Lung (tissue), 12 donors: ENCODE results near the gene CSTPP1. TPM values are rescaled to one million over a fixed set of nuclear protein-coding genes. Genes with fewer than 3 reads are reported as not detected.
A peak's percentile ranks its signal among the peaks of the same experiment; 100 is the strongest.

Source experiments
- ATAC-seq: fragments of 200-7000 bp; cut with Tn5 transposase; one replicate; pipeline ENCODE4 v1.9.1; 2020; ENCODE audit warnings: moderate number of reproducible peaks; ENCODE audit not compliant: insufficient read depth, low FRiP score
- DNase-seq, 3 donors: peaks; one replicate each; pipeline ENCODE4 v3.0.0-alpha.2; 2013 to 2017
- H3K27ac ChIP-seq, 2 donors: one replicate each; pipeline ENCODE4 v1.5.1; 2013; ENCODE audit warnings: mild to moderate bottlenecking in 2 of 2, moderate library complexity in 2 of 2, control low read depth in 1 of 2, inconsistent platforms in 1 of 2, low read depth in 1 of 2, low read length in 1 of 2
- H3K27me3 ChIP-seq, 3 donors: one replicate each; pipeline ENCODE4 v1.5.1; 2013; ENCODE audit warnings: low read length in 2 of 3; ENCODE audit not compliant: control insufficient read depth in 3 of 3, insufficient read depth in 3 of 3
- H3K36me3 ChIP-seq, 4 donors: one replicate each; pipeline ENCODE4 v1.5.1; 2013; ENCODE audit warnings: low read length in 4 of 4, mild to moderate bottlenecking in 1 of 4, moderate library complexity in 1 of 4; ENCODE audit not compliant: control insufficient read depth in 4 of 4, insufficient read depth in 4 of 4
- H3K4me1 ChIP-seq, 5 donors: one replicate each; pipeline ENCODE4 v1.5.1; 2013; ENCODE audit warnings: low read length in 5 of 5, mild to moderate bottlenecking in 2 of 5, moderate library complexity in 1 of 5; ENCODE audit not compliant: control insufficient read depth in 5 of 5, insufficient read depth in 5 of 5
- H3K4me3 ChIP-seq: one replicate; pipeline ENCODE4 v1.5.1; 2013; ENCODE audit warnings: mild to moderate bottlenecking, control low read depth, moderate library complexity
- H3K9ac ChIP-seq, 2 donors: one replicate each; pipeline ENCODE4 v1.5.1; 2013; ENCODE audit warnings: low read length in 2 of 2, control low read depth in 1 of 2; ENCODE audit not compliant: insufficient read depth in 1 of 2
- H3K9me3 ChIP-seq, 4 donors: one replicate each; pipeline ENCODE4 v1.5.1; 2013; ENCODE audit warnings: low read length in 3 of 4, mild to moderate bottlenecking in 1 of 4, moderate library complexity in 1 of 4; ENCODE audit not compliant: control insufficient read depth in 4 of 4, insufficient read depth in 3 of 4
- CTCF ChIP-seq: IDR thresholded peaks from 2 replicates; pipeline ENCODE4 v1.5.1; 2012; ENCODE audit warnings: mild to moderate bottlenecking; ENCODE audit errors: control extremely low read depth, extremely low read depth
- WGBS, 2 donors: extraction: QIAGEN DNeasy Blood & Tissue Kit; methylation state at CpG; one replicate each; pipeline ENCODE4 v1.1.7; 2013; 5-methylcytosine and 5-hydroxymethylcytosine counted together
- polyA plus RNA-seq, 2 donors: library from polyadenylated mRNA; stranded (reverse); fragments of 200-250 nt; gene quantifications; one replicate each; pipeline ENCODE4 v1.2.1, GENCODE V29; 2013
- total RNA-seq, 2 donors: library from RNA; depleted of rRNA in 1 of 2; stranded (reverse); fragments of >200 nt in 1 of 2; gene quantifications; one replicate each; pipeline ENCODE4 v1.2.1, GENCODE V29; 2014 to 2021
- donor health status: control.
- donor health status: control.
- donor health status: Bipolar disorder and iron deficiency.
- donor health status: healthy.
- donor health status: DM: yes; HTN: yes; CAD: no.

CSTPP1 gene
- total and polyA plus RNA-seq, 4 donors, result 26.0 to 45.8 (median 34.4) TPM

DNA sequence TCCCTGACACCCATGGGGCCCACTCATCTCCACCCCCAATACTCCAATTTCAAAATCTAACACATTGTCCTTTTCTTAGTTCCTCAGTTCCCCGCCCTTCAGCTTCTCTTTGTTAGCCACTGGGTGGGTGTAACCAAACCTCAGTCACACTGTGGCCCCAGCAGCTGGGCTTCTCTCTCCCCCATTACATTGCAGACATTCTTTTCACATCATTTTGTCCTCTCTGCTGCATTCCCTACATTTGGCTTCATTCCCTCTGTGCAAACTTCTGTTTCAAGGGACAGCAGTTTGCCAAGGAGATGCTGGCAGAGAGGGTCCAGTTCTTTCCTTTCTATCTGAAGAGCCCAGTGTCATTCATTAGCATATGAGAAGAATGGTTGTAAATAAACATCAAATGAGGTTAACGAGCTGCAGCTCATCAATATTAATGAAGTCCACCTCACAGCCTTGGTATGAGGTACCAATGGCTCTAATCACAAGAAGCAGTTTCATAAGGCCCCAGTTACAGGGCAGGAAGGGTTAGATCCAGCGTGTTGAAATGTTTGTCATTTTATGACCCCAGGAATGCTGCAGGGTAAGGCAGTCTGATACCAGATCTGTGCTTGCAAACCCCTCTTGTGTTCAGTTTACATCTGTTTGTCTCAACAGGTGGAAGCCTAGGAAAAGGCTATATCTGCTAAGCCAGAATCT is 167.8 kb downstream of the CSTPP1 start:
- peak; percentile 86 to 95 (median 88) for DNase-seq
- Histone ChIP-seq H3K9me3 (no peaks in the 10 kb centered on the region), H3K4me1 (peaks cover 0 to 81% (median 19%) of the 10 kb centered on the region in 5 donors), H3K27me3 (no peaks in the 10 kb centered on the region), H3K27ac (no peak overlapping the region), H3K36me3 (peaks cover 0 to 3% (median 0%) of the 10 kb centered on the region in 4 donors), H3K9ac (no peak overlapping the region), H3K4me3 (no peak overlapping the region)
- no peak for TF ChIP-seq CTCF
- WGBS, 2 donors, result 72% methylated on average over 3 of the region's 3 CpGs
- no peak for ATAC-seq

GRCh38 chr11:47105541-47105940 is 169.0 kb downstream of the CSTPP1 start:
- WGBS, 2 donors, result 94 to 95% methylated on average over 2 of the region's 2 CpGs

DNA sequence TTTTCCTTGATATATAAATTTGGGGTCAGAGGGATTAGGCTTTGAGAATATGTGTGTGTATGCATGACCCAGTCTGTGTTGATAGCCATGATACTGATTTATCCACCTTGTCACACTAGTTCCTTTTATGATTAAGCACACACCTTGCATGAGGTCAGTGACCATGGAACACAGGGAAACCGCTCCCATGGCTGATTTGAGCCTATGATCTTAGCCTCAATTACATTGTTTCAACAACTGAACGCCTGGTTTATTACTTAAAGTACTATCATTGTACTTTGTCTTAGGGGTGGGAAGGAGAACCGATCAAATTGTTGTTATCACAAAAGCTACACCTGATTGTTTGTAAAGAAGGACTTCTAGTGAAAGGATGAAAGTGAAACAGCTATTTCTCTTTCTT is 169.4 kb downstream of the CSTPP1 start:
- ATAC-seq (no peak), DNase-seq (no peak)
- H3K4me1 ChIP-seq, result peaks cover 0 to 83% (median 27%) of the 10 kb centered on the region in 5 donors
- H3K36me3 ChIP-seq, result peaks cover 0 to 3% (median 0%) of the 10 kb centered on the region in 4 donors
- no peaks in the 10 kb centered on the region for H3K27me3 ChIP-seq
- WGBS, 2 donors, result 94 to 97% methylated on average over 3 of the region's 3 CpGs
- no peak overlapping the region for H3K9ac ChIP-seq
- TF ChIP-seq CTCF, result no peak
- no peak overlapping the region for H3K27ac ChIP-seq
- H3K9me3 ChIP-seq, result no peaks in the 10 kb centered on the region
- no peak overlapping the region for H3K4me3 ChIP-seq

More at GRCh38 chr11:47105541-47105940, 169.0 kb downstream of the CSTPP1 start:
- no peak for TF ChIP-seq CTCF
- DNase-seq (no peak), ATAC-seq (no peak)
- Histone ChIP-seq H3K27ac (no peak overlapping the region), H3K27me3 (no peaks in the 10 kb centered on the region), H3K4me3 (no peak overlapping the region), H3K4me1 (peaks cover 0 to 82% (median 27%) of the 10 kb centered on the region in 5 donors), H3K9ac (no peak overlapping the region), H3K36me3 (peaks cover 0 to 3% (median 0%) of the 10 kb centered on the region in 4 donors), H3K9me3 (no peaks in the 10 kb centered on the region)
